Stimulated activated CD4-positive, alpha-beta T cell treated with anti-CD3 and anti-CD28 coated beads, Interleukin-2, amount 100 ng/mL, for 4 hours (primary cell): ENCODE results near the gene HUNK.
"Not testable (repeated sequence)": the region's sequence is repeated elsewhere in the genome, so short reads cannot be mapped to it uniquely, and the experiment has no call there.

ENCODE experiments used
- DNase-seq: peaks from one replicate; pipeline ENCODE4 v3.0.0-alpha.2; 2020; ENCODE audit warnings: low read depth

Gene HUNK

DNA sequence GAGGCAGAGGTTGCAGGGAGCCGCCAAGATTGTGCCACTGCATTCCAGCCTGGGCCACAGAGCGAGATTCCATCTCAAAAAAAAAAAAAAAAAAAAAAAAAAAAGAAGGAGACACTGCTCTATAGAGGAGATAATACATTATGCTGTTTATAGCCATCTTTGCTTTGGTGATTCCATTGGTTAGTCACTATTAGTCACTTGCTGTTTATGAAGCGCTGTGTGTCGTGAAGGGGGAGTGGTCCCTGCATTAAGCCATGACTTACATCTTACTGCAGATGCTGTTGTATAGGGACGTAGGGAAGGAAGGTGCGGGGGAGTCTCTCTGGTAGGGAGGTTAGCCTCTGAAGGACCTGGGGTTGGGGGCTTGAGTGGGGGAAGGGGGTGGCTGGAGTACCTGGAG is 48.3 kb downstream of the HUNK start:
- DNase-seq, result no peak

DNA sequence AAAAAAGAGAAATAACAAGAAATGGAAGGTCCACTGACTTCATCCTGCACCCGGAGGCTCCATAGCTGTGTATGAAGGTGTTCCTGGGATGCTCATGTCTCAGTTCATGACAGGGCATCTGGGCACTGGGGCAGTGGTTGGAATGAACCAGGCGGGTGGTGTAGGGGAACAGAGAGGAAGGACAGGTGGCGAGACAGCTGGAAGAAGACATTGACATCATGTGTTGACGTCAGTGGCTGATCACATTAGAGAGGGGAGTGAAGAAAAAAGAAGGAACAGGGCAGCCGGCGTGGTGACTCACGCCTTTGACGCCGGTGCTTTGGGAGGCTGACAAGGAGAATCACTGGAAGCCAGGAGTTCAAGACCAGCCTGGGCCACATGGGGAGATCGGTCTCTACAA is 50.1 kb downstream of the HUNK start:
- DNase-seq, result no peak

DNA sequence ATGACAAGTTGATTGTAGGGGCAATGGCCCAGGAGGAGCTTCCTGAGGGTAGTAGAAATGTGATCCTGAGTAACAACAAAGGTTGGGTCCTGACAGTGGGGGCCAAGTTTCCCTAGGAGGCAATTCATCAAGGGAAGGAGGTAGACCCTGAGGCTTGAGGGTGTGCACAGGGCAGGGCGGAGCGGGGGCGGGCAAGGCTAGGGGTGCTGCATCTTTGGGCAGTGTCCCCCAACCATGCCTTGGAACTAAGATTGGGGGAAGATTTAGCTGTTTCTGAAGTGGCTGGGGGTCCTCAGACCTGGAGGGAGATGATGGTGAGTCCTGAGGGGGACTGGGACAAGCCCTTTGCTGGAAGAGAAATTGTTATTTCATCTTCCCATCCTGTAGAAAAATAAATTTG is 50.9 kb downstream of the HUNK start:
- no peak for DNase-seq

DNA sequence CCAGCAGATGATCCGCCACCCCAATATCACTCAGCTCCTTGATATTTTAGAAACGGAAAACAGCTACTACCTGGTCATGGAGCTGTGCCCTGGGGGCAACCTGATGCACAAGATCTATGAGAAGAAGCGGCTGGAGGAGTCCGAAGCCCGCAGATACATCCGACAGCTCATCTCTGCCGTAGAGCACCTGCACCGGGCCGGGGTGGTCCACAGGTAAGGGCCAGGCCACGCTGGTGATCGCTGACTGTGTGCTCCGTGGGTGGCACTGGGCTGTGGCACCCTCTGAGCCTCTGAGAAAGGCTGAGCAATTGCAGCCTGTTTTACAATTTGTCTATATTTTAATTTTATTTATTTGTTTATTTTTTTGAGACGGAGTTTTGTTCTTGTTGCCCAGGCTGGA is 51.7 kb downstream of the HUNK start:
- no peak for DNase-seq

DNA sequence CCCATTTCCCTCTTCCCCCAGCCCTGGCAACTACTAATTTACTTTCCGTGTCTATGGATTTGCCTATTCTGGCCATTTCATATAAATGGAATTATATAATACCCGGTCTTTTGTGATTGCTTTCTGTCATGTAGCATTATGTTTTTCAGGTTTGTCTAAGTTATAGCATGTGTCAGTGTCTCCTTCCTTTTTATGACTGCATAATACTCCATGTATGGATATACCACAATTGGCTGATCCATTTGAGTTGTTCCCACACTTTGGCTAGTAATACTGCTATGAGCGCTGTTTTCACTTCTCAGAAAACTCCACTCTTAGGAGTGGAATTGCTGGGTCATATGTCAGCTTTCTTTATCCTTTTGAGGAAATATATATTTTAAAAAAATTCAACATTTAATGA is 53.7 kb downstream of the HUNK start:
- no peak for DNase-seq

DNA sequence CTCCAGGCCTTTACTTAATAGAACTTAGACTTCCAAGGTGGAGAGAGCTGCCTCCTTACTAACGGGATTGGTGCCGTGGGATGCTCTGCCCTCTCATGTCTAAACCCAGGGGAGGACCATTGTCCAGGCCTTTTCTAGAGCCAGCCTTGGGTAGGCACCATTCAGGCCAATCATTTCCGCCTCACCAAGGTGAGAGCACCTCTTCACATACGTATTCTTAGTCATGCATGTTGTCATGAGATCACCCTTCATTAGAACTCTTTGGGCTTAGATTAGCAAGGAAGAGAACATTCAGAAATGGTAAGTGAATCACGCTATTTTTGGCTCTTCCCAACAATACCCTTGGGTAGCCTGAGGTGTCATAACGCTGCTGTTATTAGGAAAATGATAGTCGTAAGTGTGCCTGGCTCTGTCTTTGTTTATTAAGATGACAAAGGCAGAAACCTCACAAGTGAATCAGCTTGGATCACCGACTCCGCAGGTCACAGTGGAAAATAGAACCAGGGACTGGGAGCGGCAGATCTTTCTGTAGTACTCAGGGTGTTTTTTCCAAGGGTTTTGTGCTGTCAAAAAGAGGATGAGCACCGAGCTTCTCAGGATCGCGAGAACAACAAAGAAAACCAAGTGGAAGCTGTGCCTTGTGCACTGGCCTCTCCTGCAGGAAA is 55.0 kb downstream of the HUNK start:
- DNase-seq, result no peak

DNA sequence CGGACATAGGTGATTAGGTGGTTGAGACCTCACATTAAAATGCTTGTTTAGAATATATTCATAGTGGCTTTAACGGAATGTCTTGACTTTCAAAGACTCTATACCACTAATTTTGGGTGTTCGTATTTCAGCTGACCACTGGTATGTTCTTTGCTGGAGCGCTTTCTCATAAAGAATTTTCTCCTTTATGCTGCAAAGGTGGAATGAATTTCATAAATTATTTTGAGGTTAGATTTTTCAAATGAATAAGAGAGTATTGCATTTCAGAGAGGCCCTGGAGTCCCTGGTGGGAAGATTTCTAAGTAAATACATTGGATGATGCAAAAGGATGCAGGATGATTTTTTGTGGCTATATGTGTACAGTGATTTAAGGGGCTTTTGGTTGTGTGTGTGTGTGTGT is 55.8 kb downstream of the HUNK start:
- no peak for DNase-seq

DNA sequence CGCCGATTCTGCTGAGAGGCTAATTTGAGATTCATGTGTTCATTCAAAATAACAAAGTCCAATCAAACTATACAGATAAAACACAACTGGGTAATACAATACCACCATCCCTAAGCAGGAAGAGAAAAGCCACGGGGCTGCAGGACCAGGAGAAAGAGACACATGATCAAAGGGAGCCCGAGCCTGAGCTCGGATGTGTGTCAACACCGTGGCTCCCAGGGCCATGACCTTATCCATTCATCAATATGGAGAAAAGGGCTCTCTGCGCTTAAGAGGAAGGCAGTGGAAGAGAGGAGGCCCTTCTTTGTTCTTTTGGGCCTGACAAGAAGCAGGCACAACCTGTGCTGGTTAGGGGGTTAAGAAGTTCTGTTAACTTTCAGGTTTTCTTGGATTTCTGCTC is 56.7 kb downstream of the HUNK start:
- DNase-seq, result no peak

DNA sequence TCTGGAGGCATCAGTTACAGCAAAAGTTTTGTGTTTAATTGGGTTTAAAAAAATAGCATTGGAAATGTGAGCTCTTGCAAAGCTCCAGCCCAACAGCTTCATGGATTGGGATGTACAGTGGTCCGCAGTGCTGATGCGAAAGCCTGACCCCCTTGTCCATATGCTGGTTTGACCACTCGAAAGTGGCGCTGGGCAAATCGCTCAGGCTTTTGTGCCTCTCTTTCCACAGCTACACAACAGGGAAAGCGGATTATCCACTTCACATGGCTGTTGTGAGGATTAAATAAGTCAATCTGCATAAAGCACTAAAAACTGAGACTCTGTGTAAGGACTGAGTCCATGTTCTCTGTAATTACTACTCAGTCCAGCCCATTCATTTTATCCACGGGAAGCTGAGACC is 57.2 kb downstream of the HUNK start:
- DNase-seq, result no peak

DNA sequence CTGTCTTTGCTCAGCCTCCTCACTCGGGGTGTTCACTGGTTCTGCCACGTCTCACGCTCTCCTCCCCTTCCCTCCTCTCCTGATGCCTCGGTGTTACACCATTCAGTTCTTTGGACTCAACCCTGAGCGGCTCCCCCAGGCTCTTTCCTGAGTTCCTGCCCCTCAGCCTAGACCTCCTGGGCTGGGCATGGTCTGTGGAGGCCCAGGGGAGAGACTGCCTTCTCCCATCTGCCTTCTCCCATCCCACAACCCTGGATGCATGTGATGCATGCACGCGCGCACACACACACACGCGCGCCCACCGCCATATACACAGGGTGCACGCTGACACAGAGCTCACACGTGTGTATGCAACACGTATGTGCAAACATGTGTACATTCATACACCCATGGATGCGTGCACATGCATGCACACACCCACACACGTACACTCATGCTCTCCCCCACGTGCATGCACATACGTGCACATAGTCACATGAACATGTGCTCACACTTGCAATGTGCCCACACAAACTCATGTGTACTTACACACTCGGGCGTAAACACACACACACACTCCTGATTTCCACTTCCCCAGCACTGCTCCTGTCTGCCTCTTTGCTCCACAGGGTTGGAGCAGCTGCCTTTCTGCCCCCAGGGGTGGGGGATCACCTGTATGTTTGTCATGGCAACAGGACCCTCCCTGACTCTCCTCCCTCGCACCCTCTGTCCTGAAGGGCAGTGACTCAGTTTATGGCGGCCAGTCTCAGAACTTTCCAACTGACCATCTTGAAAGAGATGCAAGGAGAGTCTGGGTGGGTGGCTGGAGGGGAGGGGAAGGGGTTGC is 59.0 kb downstream of the HUNK start:
- no peak for DNase-seq

DNA sequence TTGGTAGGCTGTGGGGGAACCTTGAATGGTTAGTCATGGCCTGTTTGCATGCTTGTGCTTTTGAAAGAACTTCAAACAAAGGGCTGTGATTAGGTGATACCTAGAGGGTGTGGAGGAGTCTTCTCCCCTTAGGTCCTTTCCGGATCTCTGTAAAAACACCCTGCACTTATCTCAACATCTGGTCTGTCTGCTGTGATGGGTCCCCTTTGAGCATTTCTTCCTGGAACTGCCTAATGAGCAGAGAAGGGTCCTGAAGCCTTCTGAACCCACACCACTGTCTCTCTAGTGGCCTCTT is 59.6 kb downstream of the HUNK start:
- DNase-seq, result no peak

DNA sequence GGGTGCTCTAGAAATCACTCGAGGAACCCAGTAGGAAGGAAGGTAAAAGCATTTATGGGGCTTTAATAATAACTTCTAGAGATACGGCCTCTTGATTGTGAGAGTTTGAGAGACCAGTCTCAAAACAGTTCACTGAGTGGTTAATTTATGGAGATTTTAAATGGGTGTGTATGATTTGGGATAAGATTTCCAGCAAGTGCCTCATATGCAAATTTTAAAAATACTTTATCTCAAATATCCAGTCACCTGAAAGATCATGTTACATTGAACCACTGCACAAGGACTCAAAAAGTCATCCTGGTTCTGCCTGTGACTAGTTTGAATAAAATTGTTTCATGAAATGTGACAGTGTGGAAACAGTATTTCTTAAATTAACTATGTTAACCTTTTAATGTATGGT is 64.5 kb downstream of the HUNK start:
- DNase-seq, result no peak

DNA sequence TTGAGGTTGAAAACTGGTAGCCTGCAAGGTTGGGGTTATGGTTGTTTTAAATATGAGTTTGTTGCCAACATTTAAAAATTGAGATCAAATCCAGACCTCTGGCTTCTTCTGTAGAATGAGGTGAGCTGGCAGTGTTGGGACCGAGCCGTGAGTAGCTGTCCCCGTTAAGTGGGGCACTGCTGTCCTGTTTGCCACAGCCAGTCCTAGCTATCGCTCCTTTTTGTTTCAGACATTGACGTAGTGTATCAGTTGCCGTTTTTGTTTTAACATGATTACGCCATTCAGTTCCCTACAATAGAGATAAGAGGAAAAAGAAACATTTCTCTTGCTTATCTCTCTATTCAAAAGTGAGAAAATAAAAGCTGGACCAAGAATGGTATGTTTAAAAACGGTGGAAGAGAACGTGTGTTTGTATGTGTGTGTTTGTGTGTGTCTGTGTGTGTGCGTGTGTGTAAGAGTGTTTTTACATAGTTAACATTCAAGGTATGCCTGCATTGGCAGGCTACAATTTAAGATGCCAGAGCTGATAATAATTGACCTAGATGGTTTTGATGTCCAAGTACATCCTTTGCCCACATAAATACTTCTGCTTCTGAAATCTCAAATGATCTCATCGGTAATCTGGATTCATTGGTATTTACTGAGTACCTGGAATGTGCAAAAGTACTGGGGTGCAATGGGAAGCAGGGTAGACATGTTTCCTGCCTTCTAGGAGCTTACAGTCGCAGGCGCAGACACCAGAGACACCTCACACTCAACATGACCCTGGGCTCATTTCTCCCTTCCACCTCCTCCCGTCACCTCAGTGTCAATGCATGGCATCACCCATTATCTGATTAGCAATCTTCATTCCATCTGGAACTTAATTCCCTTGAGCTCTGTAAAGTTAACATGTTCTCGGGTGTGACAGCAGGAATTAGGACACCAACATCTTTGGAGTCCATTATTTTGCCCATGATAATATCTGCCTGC is 65.8 kb downstream of the HUNK start:
- no peak for DNase-seq

DNA sequence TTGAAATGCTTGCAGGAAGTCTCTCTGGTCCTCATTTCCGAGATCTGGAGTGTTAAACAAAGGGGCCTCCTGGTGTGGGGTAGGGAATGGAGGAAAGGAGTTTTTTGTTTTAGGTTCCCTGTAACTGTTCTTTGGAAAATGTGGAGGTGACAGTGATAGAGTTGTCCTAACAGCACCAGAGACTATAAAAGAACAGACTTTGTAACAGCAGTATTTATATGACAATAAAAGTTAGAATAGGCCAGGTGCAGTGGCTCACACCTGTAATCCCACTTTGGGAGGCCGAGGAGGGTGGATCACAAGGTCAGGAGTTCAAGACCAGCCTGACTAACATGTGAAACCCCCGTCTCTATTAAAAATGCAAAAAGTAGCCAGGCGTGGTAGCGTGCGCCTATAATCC is 68.9 kb downstream of the HUNK start:
- no peak for DNase-seq

DNA sequence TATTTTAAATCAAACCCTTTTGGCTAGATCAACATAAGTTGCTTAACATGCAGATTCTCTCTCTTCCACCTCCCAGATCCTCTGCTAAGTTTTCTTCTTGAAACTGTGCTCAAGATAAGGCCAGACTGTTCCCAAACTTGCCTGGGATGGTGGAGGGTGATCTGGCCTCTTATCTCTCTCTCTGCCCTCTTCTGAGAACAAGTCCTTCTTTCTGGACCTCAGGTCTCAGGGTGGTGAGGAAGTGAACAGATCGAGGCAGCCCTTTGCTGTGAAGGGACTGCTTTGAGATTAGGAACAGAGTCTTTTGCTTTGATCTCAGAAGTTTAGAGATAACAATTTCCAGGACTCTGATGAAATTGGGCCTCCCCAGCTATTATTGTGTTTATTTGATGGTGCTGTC is 70.7 kb downstream of the HUNK start:
- no peak for DNase-seq

DNA sequence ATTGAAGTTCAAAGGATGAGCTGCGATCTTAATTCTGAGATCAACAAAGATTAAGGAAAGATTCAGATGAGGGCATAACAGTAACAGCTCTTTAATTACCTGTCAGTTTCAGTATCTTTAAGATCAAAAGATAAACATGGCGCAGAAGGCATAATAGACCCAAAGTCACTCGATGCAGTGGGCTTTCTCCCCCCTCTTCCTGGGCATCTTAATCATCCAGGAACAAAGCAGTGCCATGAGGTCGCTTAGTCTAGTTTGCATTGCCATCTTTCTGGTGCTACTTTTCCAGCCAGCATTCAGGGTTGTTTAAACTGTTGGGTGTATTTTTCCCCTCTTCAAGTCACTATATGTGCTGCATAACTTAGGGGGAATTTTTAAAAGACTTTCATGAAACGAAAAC is 72.3 kb downstream of the HUNK start:
- no peak for DNase-seq

DNA sequence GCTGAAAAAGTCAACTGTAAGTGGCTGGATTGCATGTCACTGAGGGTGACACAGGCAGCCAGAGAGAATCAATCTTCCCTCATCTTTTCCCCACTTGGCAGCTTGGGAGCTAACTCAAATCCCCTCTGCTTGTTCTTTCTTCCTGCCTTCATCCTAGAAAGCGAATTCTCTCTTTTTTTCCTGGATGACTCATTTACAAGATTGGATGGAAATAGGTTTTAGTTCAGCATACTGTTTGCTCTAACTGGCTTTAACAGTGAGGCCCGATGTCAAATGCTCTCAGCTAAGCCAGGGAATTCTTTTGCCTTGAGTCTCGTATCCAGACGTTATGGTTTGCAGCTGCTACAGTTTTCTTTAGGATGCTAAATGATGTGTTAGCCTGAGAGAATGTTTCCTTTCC is 72.7 kb downstream of the HUNK start:
- no peak for DNase-seq

DNA sequence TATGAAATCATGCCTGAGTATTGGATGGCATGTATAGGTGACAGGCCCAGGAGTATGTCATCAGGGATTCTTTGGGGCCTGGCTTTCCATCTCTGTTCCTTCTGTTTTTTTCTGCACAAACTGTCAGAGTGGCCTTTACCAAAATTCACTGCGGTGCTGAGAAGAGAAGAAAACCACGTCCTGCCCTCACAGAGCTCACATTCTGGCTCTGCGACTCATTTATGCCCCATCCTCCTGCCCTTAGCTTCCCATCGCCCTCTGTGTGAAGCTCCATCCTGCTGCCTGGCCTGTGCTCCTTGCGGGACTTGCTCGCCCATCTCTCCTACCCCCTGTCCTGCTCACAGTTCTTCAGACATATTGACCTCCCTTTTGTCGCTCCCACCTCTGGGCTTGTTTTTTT is 73.4 kb downstream of the HUNK start:
- DNase-seq, result no peak

DNA sequence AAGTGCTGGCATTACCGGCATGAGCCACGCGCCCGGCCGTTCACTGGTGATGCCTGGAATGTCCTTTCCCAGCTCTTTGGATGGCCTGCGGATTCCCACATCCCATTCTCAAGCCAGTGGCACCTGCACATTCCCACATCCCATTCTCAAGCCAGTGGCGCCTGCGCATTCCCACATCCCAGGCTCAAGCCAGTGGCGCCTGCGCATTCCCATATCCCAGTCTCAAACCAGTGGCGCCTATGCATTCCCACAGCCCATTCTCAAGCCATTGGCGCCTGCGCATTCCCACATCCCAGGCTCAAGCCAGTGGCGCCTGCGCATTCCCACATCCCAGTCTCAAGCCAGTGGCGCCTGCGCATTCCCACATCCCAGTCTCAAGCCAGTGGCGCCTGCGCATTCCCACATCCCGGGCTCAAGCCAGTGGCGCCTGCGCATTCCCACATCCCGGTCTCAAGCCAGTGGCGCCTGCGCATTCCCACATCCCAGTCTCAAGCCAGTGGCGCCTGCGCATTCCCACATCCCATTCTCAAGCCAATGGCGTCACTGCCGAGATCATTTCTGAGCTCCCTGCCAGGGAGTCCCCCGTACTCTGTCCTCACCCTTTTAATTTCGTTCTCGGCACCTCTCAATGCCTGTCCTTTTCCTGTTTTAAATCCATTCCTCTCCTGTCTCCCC is 74.2 kb downstream of the HUNK start:
- not testable (repeated sequence) for DNase-seq

DNA sequence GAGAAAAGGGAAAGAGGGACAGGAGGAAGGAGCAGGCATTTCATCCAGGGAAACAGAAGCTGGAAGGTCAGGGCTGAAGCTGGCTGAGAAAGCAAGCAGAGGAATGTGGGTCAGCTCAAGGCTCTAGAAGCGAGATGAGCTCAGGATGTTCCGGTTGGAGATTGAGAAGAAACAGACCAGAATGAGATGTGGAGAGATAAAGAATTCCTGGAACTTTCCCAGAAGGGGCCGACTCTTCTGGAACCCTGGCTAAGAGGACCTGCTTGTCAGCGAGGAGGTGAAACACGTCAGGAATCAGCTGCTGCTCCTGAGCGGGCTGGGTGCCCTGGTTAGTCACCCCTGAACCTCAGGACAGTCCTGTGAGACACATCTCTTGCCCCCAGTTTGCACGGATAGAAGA is 75.9 kb downstream of the HUNK start:
- no peak for DNase-seq

DNA sequence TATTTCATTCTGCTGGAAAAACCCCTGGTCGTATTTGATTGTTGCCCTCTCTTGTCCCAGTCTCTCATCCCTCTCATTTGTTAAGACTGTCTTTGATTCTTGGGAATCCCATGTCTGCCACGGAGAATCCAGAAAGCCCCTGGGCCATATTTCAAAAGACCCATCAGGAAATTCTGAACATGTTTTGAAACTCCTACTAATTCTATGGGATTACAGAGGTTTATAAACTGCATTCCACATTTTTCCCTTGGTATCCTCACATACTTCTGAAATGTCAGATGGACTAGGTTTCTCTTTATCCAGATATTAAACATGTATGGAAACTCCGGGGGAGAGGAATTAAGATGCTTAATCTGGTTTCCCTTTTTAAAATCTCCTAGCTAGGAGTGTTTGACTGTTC is 80.0 kb downstream of the HUNK start:
- no peak for DNase-seq

DNA sequence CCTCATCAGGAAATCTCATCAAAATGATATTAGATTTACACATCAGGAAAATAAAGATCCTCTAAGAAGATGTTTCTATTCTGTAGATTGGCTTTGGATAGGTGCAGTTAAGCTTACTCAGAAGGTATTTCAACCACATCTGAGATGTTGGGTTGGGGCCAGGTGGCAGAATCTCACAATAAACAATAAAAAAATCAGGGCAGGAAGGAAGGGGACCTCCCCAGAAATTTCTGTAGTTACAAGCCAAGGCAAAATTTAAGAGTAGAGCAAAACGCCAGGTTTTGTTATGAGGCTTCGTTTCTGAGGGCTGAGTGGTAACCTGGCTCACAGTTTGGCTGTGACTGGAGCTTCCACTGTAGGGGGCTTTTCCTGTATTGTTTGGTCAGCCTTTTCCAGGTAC is 84.8 kb downstream of the HUNK start:
- no peak for DNase-seq
